ENCODE results near the gene CADM4.
A peak's percentile ranks its signal among the peaks of the same experiment; 100 is the strongest.

The CADM4 gene

GRCh38 chr19:43634872-43635560 lies 4.6 kb downstream of the CADM4 start:
- 5 to 6% methylated on average over 17 of the region's 17 CpGs for WGBS, 2 experiments
- Histone ChIP-seq H3K27ac (ENCODE audit: insufficient read depth, low read depth, low read length, poor library complexity, severe bottlenecking) (peak overlapping the region; percentile 80), H3K27me3 (ENCODE audit: control insufficient read depth, insufficient read depth, low read length, poor library complexity, severe bottlenecking) (peaks cover 22% of the 10 kb centered on the region), H3K36me3 (ENCODE audit: control insufficient read depth, insufficient read depth, low read length) (no peaks in the 10 kb centered on the region), H3K4me1 (ENCODE audit: control insufficient read depth, insufficient read depth, low read length) (peaks cover 23% of the 10 kb centered on the region), H3K9me3 (ENCODE audit: control insufficient read depth, low read length) (no peaks in the 10 kb centered on the region), H3K4me3 (ENCODE audit: insufficient read depth, low read depth, low read length) (peak overlapping the region; percentile 21)

GRCh38 chr19:43634506-43634871 lies 5.2 kb downstream of the CADM4 start:
- Histone ChIP-seq H3K9me3 (ENCODE audit: control insufficient read depth, low read length) (no peaks in the 10 kb centered on the region), H3K4me1 (ENCODE audit: control insufficient read depth, insufficient read depth, low read length) (peaks cover 23% of the 10 kb centered on the region), H3K4me3 (ENCODE audit: insufficient read depth, low read depth, low read length) (peak overlapping the region; percentile 21), H3K27me3 (ENCODE audit: control insufficient read depth, insufficient read depth, low read length, poor library complexity, severe bottlenecking) (peaks cover 20% of the 10 kb centered on the region), H3K36me3 (ENCODE audit: control insufficient read depth, insufficient read depth, low read length) (no peaks in the 10 kb centered on the region), H3K27ac (ENCODE audit: insufficient read depth, low read depth, low read length, poor library complexity, severe bottlenecking) (peak overlapping the region; percentile 80)
- WGBS, 2 experiments: 14 to 22% methylated on average over 4 to 5 of the region's 5 CpGs

- Histone ChIP-seq H3K4me1 (ENCODE audit: control insufficient read depth, insufficient read depth, low read length) (peaks cover 22% of the 10 kb centered on the region), H3K36me3 (ENCODE audit: control insufficient read depth, insufficient read depth, low read length) (no peaks in the 10 kb centered on the region), H3K4me3 (ENCODE audit: insufficient read depth, low read depth, low read length) (no peak overlapping the region), H3K27ac (ENCODE audit: insufficient read depth, low read depth, low read length, poor library complexity, severe bottlenecking) (no peak overlapping the region), H3K9me3 (ENCODE audit: control insufficient read depth, low read length) (no peaks in the 10 kb centered on the region), H3K27me3 (ENCODE audit: control insufficient read depth, insufficient read depth, low read length, poor library complexity, severe bottlenecking) (peaks cover 17% of the 10 kb centered on the region)
- WGBS, 2 experiments: 89 to 92% methylated on average over 5 of the region's 5 CpGs
These were observed 5.6 kb downstream of the CADM4 start for GRCh38 chr19:43634068-43634467.

GRCh38 chr19:43633520-43633919 lies 6.1 kb downstream of the CADM4 start:
- H3K4me1 ChIP-seq (ENCODE audit: control insufficient read depth, insufficient read depth, low read length): peaks cover 17% of the 10 kb centered on the region
- H3K4me3 ChIP-seq (ENCODE audit: insufficient read depth, low read depth, low read length): no peak overlapping the region
- no peaks in the 10 kb centered on the region for H3K36me3 ChIP-seq (ENCODE audit: control insufficient read depth, insufficient read depth, low read length)
- 92 to 97% methylated on average over 4 of the region's 4 CpGs for WGBS, 2 experiments
- H3K9me3 ChIP-seq (ENCODE audit: control insufficient read depth, low read length): no peaks in the 10 kb centered on the region
- H3K27me3 ChIP-seq (ENCODE audit: control insufficient read depth, insufficient read depth, low read length, poor library complexity, severe bottlenecking): peaks cover 12% of the 10 kb centered on the region
- no peak overlapping the region for H3K27ac ChIP-seq (ENCODE audit: insufficient read depth, low read depth, low read length, poor library complexity, severe bottlenecking)

GRCh38 chr19:43631491-43631890 lies 8.2 kb downstream of the CADM4 start:
- Histone ChIP-seq H3K4me1 (ENCODE audit: control insufficient read depth, insufficient read depth, low read length) (peaks cover 14% of the 10 kb centered on the region), H3K36me3 (ENCODE audit: control insufficient read depth, insufficient read depth, low read length) (peaks cover 5% of the 10 kb centered on the region)

GRCh38 chr19:43628646-43629326 lies 10.9 kb downstream of the CADM4 start:
- Histone ChIP-seq H3K36me3 (ENCODE audit: control insufficient read depth, insufficient read depth, low read length) (peaks cover 12% of the 10 kb centered on the region), H3K27me3 (ENCODE audit: control insufficient read depth, insufficient read depth, low read length, poor library complexity, severe bottlenecking) (no peaks in the 10 kb centered on the region), H3K27ac (ENCODE audit: insufficient read depth, low read depth, low read length, poor library complexity, severe bottlenecking) (no peak overlapping the region), H3K4me3 (ENCODE audit: insufficient read depth, low read depth, low read length) (no peak overlapping the region), H3K4me1 (ENCODE audit: control insufficient read depth, insufficient read depth, low read length) (no peaks in the 10 kb centered on the region), H3K9me3 (ENCODE audit: control insufficient read depth, low read length) (no peaks in the 10 kb centered on the region)
- 90 to 95% methylated on average over 3 of the region's 3 CpGs for WGBS, 2 experiments

More at GRCh38 chr19:43631491-43631890, 8.2 kb downstream of the CADM4 start:
- no peaks in the 10 kb centered on the region for H3K27me3 ChIP-seq (ENCODE audit: control insufficient read depth, insufficient read depth, low read length, poor library complexity, severe bottlenecking)
- H3K27ac ChIP-seq (ENCODE audit: insufficient read depth, low read depth, low read length, poor library complexity, severe bottlenecking): no peak overlapping the region
- H3K4me3 ChIP-seq (ENCODE audit: insufficient read depth, low read depth, low read length): no peak overlapping the region
- H3K9me3 ChIP-seq (ENCODE audit: control insufficient read depth, low read length): no peaks in the 10 kb centered on the region
- 93% methylated on average over 5 of the region's 5 CpGs for WGBS, 2 experiments

GRCh38 chr19:43626838-43627237 lies 12.8 kb downstream of the CADM4 start:
- H3K4me3 ChIP-seq (ENCODE audit: insufficient read depth, low read depth, low read length): no peak overlapping the region
- WGBS, 2 experiments: 86 to 90% methylated on average over 17 of the region's 17 CpGs
- H3K36me3 ChIP-seq (ENCODE audit: control insufficient read depth, insufficient read depth, low read length): peaks cover 12% of the 10 kb centered on the region

GRCh38 chr19:43625918-43626579 lies 13.6 kb downstream of the CADM4 start:
- no peaks in the 10 kb centered on the region for H3K9me3 ChIP-seq (ENCODE audit: control insufficient read depth, low read length)
- H3K4me3 ChIP-seq (ENCODE audit: insufficient read depth, low read depth, low read length): no peak overlapping the region
- WGBS, 2 experiments: 90 to 93% methylated on average over 30 of the region's 32 CpGs
- no peaks in the 10 kb centered on the region for H3K27me3 ChIP-seq (ENCODE audit: control insufficient read depth, insufficient read depth, low read length, poor library complexity, severe bottlenecking)
- H3K4me1 ChIP-seq (ENCODE audit: control insufficient read depth, insufficient read depth, low read length): no peaks in the 10 kb centered on the region
- H3K36me3 ChIP-seq (ENCODE audit: control insufficient read depth, insufficient read depth, low read length): peaks cover 12% of the 10 kb centered on the region
- H3K27ac ChIP-seq (ENCODE audit: insufficient read depth, low read depth, low read length, poor library complexity, severe bottlenecking): no peak overlapping the region

More at GRCh38 chr19:43626838-43627237, 12.8 kb downstream of the CADM4 start:
- Histone ChIP-seq H3K27me3 (ENCODE audit: control insufficient read depth, insufficient read depth, low read length, poor library complexity, severe bottlenecking) (no peaks in the 10 kb centered on the region), H3K9me3 (ENCODE audit: control insufficient read depth, low read length) (no peaks in the 10 kb centered on the region), H3K27ac (ENCODE audit: insufficient read depth, low read depth, low read length, poor library complexity, severe bottlenecking) (no peak overlapping the region), H3K4me1 (ENCODE audit: control insufficient read depth, insufficient read depth, low read length) (no peaks in the 10 kb centered on the region)

- Histone ChIP-seq H3K36me3 (ENCODE audit: control insufficient read depth, insufficient read depth, low read length) (peaks cover 12% of the 10 kb centered on the region), H3K27ac (ENCODE audit: insufficient read depth, low read depth, low read length, poor library complexity, severe bottlenecking) (no peak overlapping the region), H3K4me3 (ENCODE audit: insufficient read depth, low read depth, low read length) (no peak overlapping the region), H3K4me1 (ENCODE audit: control insufficient read depth, insufficient read depth, low read length) (peaks cover 4% of the 10 kb centered on the region), H3K9me3 (ENCODE audit: control insufficient read depth, low read length) (no peaks in the 10 kb centered on the region), H3K27me3 (ENCODE audit: control insufficient read depth, insufficient read depth, low read length, poor library complexity, severe bottlenecking) (no peaks in the 10 kb centered on the region)
- WGBS, 2 experiments: 30 to 36% methylated on average over 30 of the region's 30 CpGs
These were observed 14.7 kb downstream of the CADM4 start for GRCh38 chr19:43624933-43625332.

Measured in ectodermal cell (in vitro differentiated cells).